GM15510 (cell line): ENCODE results near the gene PATL2.

Experiments
- POLR2A ChIP-seq: IDR thresholded peaks from 3 replicates; pipeline ENCODE4 v1.6.1; 2011; ENCODE audit warnings: borderline replicate concordance; ENCODE audit not compliant: insufficient read length; ENCODE audit errors: extremely low read depth

The PATL2 gene

GRCh38 chr15:44616974-44617373, 94.1 kb downstream of the PATL2 start:
- TF ChIP-seq POLR2A = no peak
